ENCODE data around the gene ABHD3.
"Not testable (repeated sequence)": the region's sequence is repeated elsewhere in the genome, so short reads cannot be mapped to it uniquely, and the experiment has no call there.

GRCh38 chr18:21736926-21737325 is 32.4 kb upstream of the ABHD3 start:
- TF ChIP-seq CTCF (IDR thresholded peaks at IDR 0.05 in 4 of 5, conservative IDR thresholded peaks at IDR 0.05 in 1 of 5); POLR2A (IDR thresholded peaks at IDR 0.05): not testable (repeated sequence)

All from gastrocnemius medialis (tissue), 4 donors.